Measurements from ENCODE around the gene UBA1.

UBA1 gene

DNA sequence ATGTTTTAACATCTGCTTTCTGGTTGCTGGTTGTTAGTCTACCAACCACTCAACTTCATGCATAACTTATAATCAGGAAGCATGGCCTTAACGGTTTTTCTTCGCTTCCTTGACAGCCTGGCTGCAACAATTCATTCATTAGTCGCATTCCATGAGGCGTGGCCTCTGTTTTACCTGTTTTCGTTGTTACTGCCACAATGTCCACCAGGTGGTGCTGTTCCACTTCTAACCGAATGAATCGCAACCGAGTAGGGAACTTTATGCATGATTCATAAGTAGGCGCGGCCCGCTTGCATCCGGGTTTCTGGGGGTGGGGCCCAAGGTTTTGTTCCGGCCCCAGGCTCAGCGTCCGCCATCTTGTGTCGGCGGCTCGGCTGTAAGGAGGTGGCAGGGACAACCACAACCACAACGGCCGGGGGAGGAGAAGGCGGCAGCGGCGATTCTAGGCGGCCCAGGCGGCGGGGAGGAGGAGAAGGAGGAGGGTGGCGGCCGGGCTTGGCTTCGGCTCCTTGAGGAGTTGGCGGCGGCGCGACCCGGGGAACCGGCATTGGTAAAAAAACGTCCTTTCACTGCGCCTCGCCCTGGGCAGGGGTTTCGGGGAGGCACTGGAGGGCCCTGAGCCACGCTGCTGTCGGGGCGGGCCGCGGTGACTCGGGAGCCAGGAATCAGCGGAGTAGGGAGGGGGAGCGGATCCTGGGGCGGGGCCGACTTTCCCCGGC lies at the start of gene UBA1:
TSS of gene UBA1 (plus strand) at position 355 of the 719 bp plus-strand sequence. CDS start 4,974 bp downstream, outside the sequence.
- H3K27me3 ChIP-seq (replicated peaks) = no peaks in the 10 kb centered on the region
- peak within 1 kb of the TSS; percentile 91 for H3K4me3 ChIP-seq (ENCODE audit: low read depth, low read length)
- in situ Hi-C loops (cut with HindIII; ENCODE audit: low pct_ligation_motif_present, low sequenced_read_pairs) = no loop called here
- H3K27ac ChIP-seq = peak within 1 kb of the TSS; percentile 87
- peaks cover 15% of the 10 kb centered on the region for H3K36me3 ChIP-seq (replicated peaks)
- TF ChIP-seq, protein P1, sequence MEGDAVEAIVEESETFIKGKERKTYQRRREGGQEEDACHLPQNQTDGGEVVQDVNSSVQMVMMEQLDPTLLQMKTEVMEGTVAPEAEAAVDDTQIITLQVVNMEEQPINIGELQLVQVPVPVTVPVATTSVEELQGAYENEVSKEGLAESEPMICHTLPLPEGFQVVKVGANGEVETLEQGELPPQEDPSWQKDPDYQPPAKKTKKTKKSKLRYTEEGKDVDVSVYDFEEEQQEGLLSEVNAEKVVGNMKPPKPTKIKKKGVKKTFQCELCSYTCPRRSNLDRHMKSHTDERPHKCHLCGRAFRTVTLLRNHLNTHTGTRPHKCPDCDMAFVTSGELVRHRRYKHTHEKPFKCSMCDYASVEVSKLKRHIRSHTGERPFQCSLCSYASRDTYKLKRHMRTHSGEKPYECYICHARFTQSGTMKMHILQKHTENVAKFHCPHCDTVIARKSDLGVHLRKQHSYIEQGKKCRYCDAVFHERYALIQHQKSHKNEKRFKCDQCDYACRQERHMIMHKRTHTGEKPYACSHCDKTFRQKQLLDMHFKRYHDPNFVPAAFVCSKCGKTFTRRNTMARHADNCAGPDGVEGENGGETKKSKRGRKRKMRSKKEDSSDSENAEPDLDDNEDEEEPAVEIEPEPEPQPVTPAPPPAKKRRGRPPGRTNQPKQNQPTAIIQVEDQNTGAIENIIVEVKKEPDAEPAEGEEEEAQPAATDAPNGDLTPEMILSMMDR (IDR thresholded peaks at IDR 0.05; ENCODE audit: low read depth, low read length, missing control alignments) = peak; percentile 85
- DNase-seq = peak; percentile 97

DNA sequence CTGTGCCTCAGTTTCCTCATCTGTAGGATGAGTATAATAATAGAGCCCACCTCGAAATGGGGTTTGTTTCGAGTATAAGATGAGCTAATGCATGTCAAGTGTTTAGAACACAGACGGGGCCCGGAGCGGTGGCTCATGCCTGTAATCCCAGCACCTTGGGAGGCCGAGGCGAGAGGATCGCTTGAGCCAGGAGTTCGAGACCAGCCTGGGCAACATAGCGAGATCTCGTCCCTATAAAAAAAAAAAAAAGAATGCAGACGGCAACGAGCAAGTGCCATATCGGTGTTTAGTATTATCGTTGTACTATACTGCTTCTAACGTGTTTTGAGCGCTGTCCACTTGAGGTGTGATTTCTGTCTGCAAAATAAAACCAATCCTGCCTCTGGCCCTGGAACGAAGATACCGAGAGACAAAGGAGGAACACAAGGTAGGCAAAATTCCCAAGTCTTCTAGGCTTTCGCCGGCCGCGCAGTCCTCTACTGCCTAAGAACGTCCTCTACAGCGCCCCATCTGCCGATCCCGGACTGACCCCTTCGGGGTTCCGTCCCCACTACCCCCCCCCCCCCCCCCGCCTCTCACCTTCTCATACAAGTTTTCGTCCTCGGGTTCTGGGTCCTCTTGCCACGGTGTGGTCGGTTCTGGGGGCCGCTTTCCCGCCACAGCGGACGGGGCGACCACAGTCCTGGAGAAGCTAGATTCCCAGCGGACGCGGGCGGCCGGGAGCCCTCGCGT lies 49.6 kb upstream of the UBA1 start:
- TF ChIP-seq, protein P1 (IDR thresholded peaks at IDR 0.05; ENCODE audit: low read depth, low read length, missing control alignments) = no peak
- Histone ChIP-seq H3K36me3 (replicated peaks) (peaks cover 4% of the 10 kb centered on the region), H3K4me3 (ENCODE audit: low read depth, low read length) (peak overlapping the region; percentile 77), H3K27ac (peak overlapping the region; percentile 72), H3K27me3 (replicated peaks) (no peaks in the 10 kb centered on the region)
- DNase-seq = no peak
- in situ Hi-C loops (cut with HindIII; ENCODE audit: low pct_ligation_motif_present, low sequenced_read_pairs) = no loop called here

DNA sequence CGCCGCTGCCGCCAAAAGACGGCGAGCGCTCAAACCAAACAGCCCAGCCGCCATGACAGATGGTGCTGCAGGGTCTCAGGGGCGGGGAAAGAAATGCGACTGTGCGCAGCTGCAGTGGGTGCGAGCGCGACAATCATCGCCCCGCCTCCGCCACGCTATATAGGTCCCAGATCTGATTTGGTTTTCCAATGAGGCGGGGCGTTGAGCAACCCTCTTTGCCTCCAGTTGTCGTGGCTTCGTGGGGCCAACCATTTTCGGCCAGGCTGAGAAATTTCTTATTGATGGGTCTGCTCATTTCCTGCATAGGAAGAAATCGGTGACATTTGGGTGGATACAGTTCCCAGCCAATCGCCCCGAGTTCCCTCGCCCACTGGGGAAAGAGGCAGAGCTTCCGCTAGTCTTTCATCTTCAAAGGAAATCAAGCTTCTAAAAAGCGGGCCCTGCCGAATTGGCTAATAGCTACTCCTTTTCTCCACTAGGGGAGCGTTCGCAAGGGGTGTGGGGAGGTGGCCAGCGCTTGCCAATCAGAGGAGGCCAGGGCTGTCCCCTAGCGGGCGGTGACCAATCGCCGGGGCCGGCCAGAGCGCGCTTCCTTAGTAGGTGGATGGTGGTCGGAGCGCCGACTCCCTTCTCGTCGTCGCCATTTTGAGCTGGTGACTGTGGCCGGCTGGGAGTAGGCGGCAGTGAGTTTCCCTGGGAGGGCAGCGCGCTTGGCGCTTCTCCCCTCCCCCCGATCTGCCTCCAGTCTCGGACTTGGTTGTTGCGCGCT lies 48.8 kb upstream of the UBA1 start, which contains the start of the genes NDUFB11 and RBM10:
TSS of gene NDUFB11 (minus strand) at position 77 of the 769 bp plus-strand sequence. CDS start at position 54, 23 bp downstream.
TSS of gene RBM10 (plus strand) at position 596 of the 769 bp plus-strand sequence. CDS start 2,261 bp downstream, outside the sequence.
- in situ Hi-C loops (cut with HindIII; ENCODE audit: low pct_ligation_motif_present, low sequenced_read_pairs) = no loop called here
- H3K27me3 ChIP-seq (replicated peaks) = no peaks in the 10 kb centered on the region
- peaks cover 4% of the 10 kb centered on the region for H3K36me3 ChIP-seq (replicated peaks)
- H3K27ac ChIP-seq = peak within 1 kb of the TSS; percentile 72
- TF ChIP-seq, protein P1 (IDR thresholded peaks at IDR 0.05; ENCODE audit: low read depth, low read length, missing control alignments) = peak; percentile 72
- H3K4me3 ChIP-seq (ENCODE audit: low read depth, low read length) = peak within 1 kb of the TSS; percentile 77
- DNase-seq = peak; percentile 94

DNA sequence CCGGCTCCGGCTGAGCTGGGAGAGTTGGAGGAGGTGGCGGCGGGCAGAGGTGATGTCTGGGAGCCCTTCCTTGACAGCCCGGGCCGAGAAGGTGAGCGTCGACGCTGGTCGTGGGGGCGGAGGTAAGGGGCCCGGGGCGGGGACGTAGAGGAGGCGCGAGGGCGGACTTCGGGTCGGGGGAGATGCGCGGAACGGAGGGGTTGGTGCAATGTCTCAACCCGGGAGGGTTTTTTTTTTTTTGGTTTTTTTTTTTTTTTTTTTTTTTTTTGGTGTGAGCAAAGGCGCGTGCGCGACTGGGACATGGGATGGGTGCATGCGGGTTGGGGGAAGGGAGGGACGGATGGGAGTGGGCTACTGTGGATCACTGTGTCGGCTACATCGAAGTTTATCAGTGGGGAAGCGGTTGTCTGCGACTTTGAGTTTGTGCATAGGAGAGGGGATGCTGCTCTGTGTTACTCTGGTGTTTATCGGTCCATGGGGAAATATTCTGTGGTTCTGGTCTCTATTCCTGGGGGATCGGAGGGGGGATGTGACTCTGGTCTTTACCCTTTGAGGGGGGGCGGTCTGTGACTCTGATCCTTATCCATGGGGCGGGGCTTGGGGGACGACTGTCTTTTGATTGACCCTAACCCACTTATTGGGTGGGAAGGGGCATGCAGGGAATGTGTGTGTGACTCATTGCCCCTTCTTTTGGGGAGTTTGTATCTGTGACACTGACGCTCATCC lies 48.1 kb upstream of the UBA1 start:
- H3K27ac ChIP-seq = peak overlapping the region; percentile 72
- H3K4me3 ChIP-seq (ENCODE audit: low read depth, low read length) = peak overlapping the region; percentile 77
- peaks cover 4% of the 10 kb centered on the region for H3K36me3 ChIP-seq (replicated peaks)
- no peak for DNase-seq
- in situ Hi-C loops (cut with HindIII; ENCODE audit: low pct_ligation_motif_present, low sequenced_read_pairs) = no loop called here
- TF ChIP-seq, protein P1 (IDR thresholded peaks at IDR 0.05; ENCODE audit: low read depth, low read length, missing control alignments) = no peak
- H3K27me3 ChIP-seq (replicated peaks) = no peaks in the 10 kb centered on the region
